Endothelial cell of umbilical vein (primary cell): ENCODE data around the gene GRM7. TPM values are rescaled to one million over a fixed set of nuclear protein-coding genes. Genes with fewer than 3 reads are reported as not detected.
A peak's percentile ranks its signal among the peaks of the same experiment; 100 is the strongest.

ENCODE experiments used
- BruUV-seq: library from RNA; stranded (reverse); fragments of 400-500 nt; replicated peaks from 2 replicates; lab custom pipeline; 2021; lab: Mats Ljungman, UMichigan
- CTCF ChIA-PET: fragments of 300-600, 350-600 bp; sonication (Branson Sonifier 250); formaldehyde crosslinking; loops from one replicate; lab custom pipeline; 2021; ENCODE audit warnings: antibody characterized with exemption, inconsistent platforms; lab: Charles Lee
- POLR2A ChIA-PET: fragments of 300-600, 350-600 bp; sonication (Branson Sonifier 250); formaldehyde crosslinking; loops from one replicate; lab custom pipeline; 2021; ENCODE audit warnings: antibody characterized with exemption, inconsistent platforms; lab: Charles Lee
- DNase-seq: peaks from one replicate; pipeline ENCODE4 v3.0.0-alpha.2; 2011; ENCODE audit warnings: low read depth, low spot score
- FAIRE-seq: peaks from 2 replicates; lab custom pipeline; 2011; peaks lifted over from hg19 to GRCh38; lab: Jason Lieb, UNC
- H2AFZ ChIP-seq: 2 replicates; pipeline ENCODE4 v1.6.0; 2012; ENCODE audit warnings: low read depth, low read length, control low read depth, inconsistent platforms
- H3K27ac ChIP-seq: 2 replicates; pipeline ENCODE4 v1.5.1; 2011; ENCODE audit warnings: low read depth, mild to moderate bottlenecking, control low read depth, low read length, moderate library complexity; ENCODE audit not compliant: insufficient read depth
- H3K27me3 ChIP-seq, 2 experiments: 2 replicates each; pipeline versions ENCODE4 v1.6.0 to v1.6.1; 2011; ENCODE audit warnings: low read length in 2 of 2, mixed read lengths in 1 of 2; ENCODE audit not compliant: control insufficient read depth in 2 of 2, insufficient read depth in 2 of 2
- H3K36me3 ChIP-seq, 2 experiments: 2 replicates in 1 of 2; 3 replicates in 1 of 2; pipeline ENCODE4 v1.5.1; 2011; ENCODE audit warnings: low read length in 2 of 2, mild to moderate bottlenecking in 1 of 2, moderate library complexity in 1 of 2; ENCODE audit not compliant: control insufficient read depth in 2 of 2, insufficient read depth in 2 of 2; ENCODE audit errors: extremely low read depth in 1 of 2
- H3K4me1 ChIP-seq: 3 replicates; pipeline ENCODE4 v1.5.1; 2011; ENCODE audit warnings: mild to moderate bottlenecking, low read length; ENCODE audit not compliant: control insufficient read depth, insufficient read depth; ENCODE audit errors: extremely low read depth
- H3K4me2 ChIP-seq: 2 replicates; pipeline ENCODE4 v1.6.1; 2011; ENCODE audit warnings: low read length, control low read depth, mixed read lengths; ENCODE audit not compliant: insufficient read depth
- H3K4me3 ChIP-seq, 3 experiments: fragments of 200-600 bp in 1 of 3; sonication (generic), shearing (Covaris generic) in 1 of 3; replicated peaks in 1 of 3; 2 replicates each; pipeline ENCODE4 v1.5.1; 2011 to 2016; ENCODE audit warnings: control low read depth in 3 of 3, low read length in 3 of 3, mild to moderate bottlenecking in 2 of 3, inconsistent platforms in 1 of 3, low read depth in 1 of 3, moderate library complexity in 1 of 3; ENCODE audit not compliant: insufficient read depth in 1 of 3
- H3K79me2 ChIP-seq: 2 replicates; pipeline ENCODE4 v1.6.0; 2012; ENCODE audit warnings: low read length, inconsistent platforms; ENCODE audit not compliant: control insufficient read depth, insufficient read depth
- H3K9ac ChIP-seq: replicated peaks from 2 replicates; pipeline ENCODE3; 2011; ENCODE audit warnings: low read length, control low read depth; ENCODE audit not compliant: insufficient read depth; ENCODE audit errors: extremely low read depth
- H3K9me1 ChIP-seq: replicated peaks from 3 replicates; pipeline ENCODE4 v1.6.0; 2011; ENCODE audit warnings: mild to moderate bottlenecking, low read length; ENCODE audit not compliant: control insufficient read depth, insufficient read depth; ENCODE audit errors: extremely low read depth
- H3K9me3 ChIP-seq: replicated peaks from 2 replicates; pipeline ENCODE4 v1.5.1; 2012; ENCODE audit warnings: low read length, inconsistent platforms; ENCODE audit not compliant: control insufficient read depth, insufficient read depth
- H4K20me1 ChIP-seq: replicated peaks from 2 replicates; pipeline ENCODE3; 2011; ENCODE audit warnings: mild to moderate bottlenecking, low read length; ENCODE audit not compliant: control insufficient read depth, insufficient read depth; ENCODE audit errors: extremely low read depth
- EZH2 ChIP-seq: IDR thresholded peaks from 2 replicates; pipeline ENCODE4 v1.6.1; 2012; ENCODE audit warnings: borderline replicate concordance, low read depth, mild to moderate bottlenecking, moderate library complexity, low read length, inconsistent platforms; ENCODE audit not compliant: severe bottlenecking
- FOS ChIP-seq: IDR thresholded peaks from 2 replicates; pipeline ENCODE4 v1.6.1; 2011; ENCODE audit warnings: mild to moderate bottlenecking, low read length, moderate library complexity, borderline replicate concordance; ENCODE audit not compliant: insufficient read depth
- GATA2 ChIP-seq: IDR thresholded peaks from 2 replicates; pipeline ENCODE4 v1.7.0; 2011; ENCODE audit warnings: low read depth, mild to moderate bottlenecking, moderate library complexity, mixed read lengths, low read length; ENCODE audit not compliant: insufficient read length, insufficient read depth
- JUN ChIP-seq: IDR thresholded peaks from 2 replicates; pipeline ENCODE4 v1.6.1; 2011; ENCODE audit warnings: borderline replicate concordance, low read depth; ENCODE audit not compliant: insufficient read length, insufficient read depth
- MYC ChIP-seq: IDR thresholded peaks from one replicate; pipeline ENCODE4 v1.6.1; 2011; ENCODE audit warnings: mild to moderate bottlenecking, low read depth, low read length
- POLR2A ChIP-seq: IDR thresholded peaks from 2 replicates; pipeline ENCODE4 v1.6.1; 2012; ENCODE audit warnings: low read depth, mild to moderate bottlenecking, control low read depth, low read length
- POLR2AphosphoS5 ChIP-seq: IDR thresholded peaks from 2 replicates; pipeline ENCODE4 v1.6.1; 2012; ENCODE audit warnings: low read depth, mild to moderate bottlenecking, control low read depth, low read length, moderate library complexity; ENCODE audit not compliant: insufficient read depth
- dilution Hi-C: fragments of 300-500 bp; cut with MboI; formaldehyde crosslinking; loops from one replicate; pipeline ENCODE4 v1.15.0; 2019; ENCODE audit warnings: low sequenced_read_pairs; ENCODE audit not compliant: extremely low pct_ligation_motif_present
- intact Hi-C: fragments of 100-400 bp; cut with micrococcal nuclease; formaldehyde crosslinking; loops from one replicate; pipeline ENCODE4 v1.10.0; 2022
- polyA plus RNA-seq, 4 experiments: library from polyadenylated mRNA; depleted of rRNA in 3 of 4; stranded (reverse) in 3 of 4; unstranded in 1 of 4; fragments of >200 nt; gene quantifications; 2 replicates each; pipeline versions ENCODE4 v1.2.1 to v1.2.3, GENCODE V29; 2011 to 2012; ENCODE audit warnings: missing spikeins in 1 of 4
- total RNA-seq: library from RNA; stranded (reverse); gene quantifications from 2 replicates; pipeline ENCODE4 v1.2.3, GENCODE V29; 2021
- TF ChIP-seq, protein P1 (sequence below): IDR thresholded peaks from 2 replicates; pipeline ENCODE4 v1.6.1; 2011; ENCODE audit not compliant: insufficient read depth, insufficient read length
- TF ChIP-seq, protein P2 (sequence below), 2 donors: IDR thresholded peaks; 1 replicate in 1 of 2; 2 replicates in 1 of 2; pipeline ENCODE4 v1.5.1; 2011; ENCODE audit warnings: low read length in 2 of 2, mild to moderate bottlenecking in 2 of 2, moderate library complexity in 2 of 2, control low read depth in 1 of 2, inconsistent platforms in 1 of 2, low read depth in 1 of 2; ENCODE audit not compliant: insufficient read depth in 1 of 2; ENCODE audit errors: extremely low read depth in 1 of 2

GRM7 gene
- total and polyA plus RNA-seq, 2 donors (not counting 3 experiments of a cell fraction or from before 2014, with no cell fraction given) = 0.12 TPM; not detected in 1

DNA sequence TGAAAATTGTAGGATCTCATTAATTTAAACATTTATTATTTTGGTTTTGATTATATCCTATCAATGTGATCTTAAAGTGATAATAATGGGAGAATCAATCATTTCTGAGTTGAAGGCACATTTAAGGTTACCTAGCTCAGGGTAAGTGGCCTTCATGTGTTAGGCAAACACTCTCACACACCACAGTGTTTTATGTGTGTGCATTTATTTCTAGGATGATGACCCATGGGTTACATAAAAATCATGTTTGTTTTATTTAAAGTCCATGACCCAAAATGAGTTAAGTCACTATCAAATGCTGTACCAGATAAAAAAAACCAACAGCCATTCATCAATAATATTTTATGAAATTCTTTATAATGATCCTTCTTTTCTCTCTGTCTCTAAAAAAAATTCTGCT, 520.8 kb downstream of the GRM7 start:
- no peaks in the 10 kb centered on the region for H4K20me1 ChIP-seq
- FAIRE-seq (peak; percentile 46), DNase-seq (no peak)
- H3K9ac ChIP-seq = no peak overlapping the region
- dilution Hi-C loops (no loop called here), intact Hi-C loops (loop anchor here (1.0 to 5.0 kb wide), 7 partner anchors 66 to 496 kb away; no protein-coding TSS in a partner anchor)
- H3K9me3 ChIP-seq = no peaks in the 10 kb centered on the region
- no peak overlapping the region for H3K4me2 ChIP-seq
- H3K79me2 ChIP-seq = no peaks in the 10 kb centered on the region
- BruUV-seq = no TSS peak
- H3K4me1 ChIP-seq = peaks cover 18% of the 10 kb centered on the region
- no peaks in the 10 kb centered on the region for H3K9me1 ChIP-seq
- H3K36me3 ChIP-seq = no peaks in the 10 kb centered on the region
- POLR2A ChIA-PET = interaction anchor here (0.5 to 0.6 kb wide), 2 partner anchors 35 to 54 kb away, joined by 3 to 4 read pairs; no protein-coding TSS in a partner anchor
- no peak overlapping the region for H3K27ac ChIP-seq
- H3K27me3 ChIP-seq = no peaks in the 10 kb centered on the region
- TF ChIP-seq GATA2 (no peak), EZH2 (no peak), POLR2AphosphoS5 (no peak), MYC (no peak), POLR2A (no peak), JUN (no peak), FOS (no peak)
- TF ChIP-seq, protein P1, sequence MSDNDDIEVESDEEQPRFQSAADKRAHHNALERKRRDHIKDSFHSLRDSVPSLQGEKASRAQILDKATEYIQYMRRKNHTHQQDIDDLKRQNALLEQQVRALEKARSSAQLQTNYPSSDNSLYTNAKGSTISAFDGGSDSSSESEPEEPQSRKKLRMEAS = no peak
- TF ChIP-seq, protein P2, sequence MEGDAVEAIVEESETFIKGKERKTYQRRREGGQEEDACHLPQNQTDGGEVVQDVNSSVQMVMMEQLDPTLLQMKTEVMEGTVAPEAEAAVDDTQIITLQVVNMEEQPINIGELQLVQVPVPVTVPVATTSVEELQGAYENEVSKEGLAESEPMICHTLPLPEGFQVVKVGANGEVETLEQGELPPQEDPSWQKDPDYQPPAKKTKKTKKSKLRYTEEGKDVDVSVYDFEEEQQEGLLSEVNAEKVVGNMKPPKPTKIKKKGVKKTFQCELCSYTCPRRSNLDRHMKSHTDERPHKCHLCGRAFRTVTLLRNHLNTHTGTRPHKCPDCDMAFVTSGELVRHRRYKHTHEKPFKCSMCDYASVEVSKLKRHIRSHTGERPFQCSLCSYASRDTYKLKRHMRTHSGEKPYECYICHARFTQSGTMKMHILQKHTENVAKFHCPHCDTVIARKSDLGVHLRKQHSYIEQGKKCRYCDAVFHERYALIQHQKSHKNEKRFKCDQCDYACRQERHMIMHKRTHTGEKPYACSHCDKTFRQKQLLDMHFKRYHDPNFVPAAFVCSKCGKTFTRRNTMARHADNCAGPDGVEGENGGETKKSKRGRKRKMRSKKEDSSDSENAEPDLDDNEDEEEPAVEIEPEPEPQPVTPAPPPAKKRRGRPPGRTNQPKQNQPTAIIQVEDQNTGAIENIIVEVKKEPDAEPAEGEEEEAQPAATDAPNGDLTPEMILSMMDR (IDR thresholded peaks at IDR 0.05; ENCODE audit: extremely low read depth in 1 of 2, insufficient read depth in 1 of 2, low read depth in 1 of 2, low read length in 2 of 2) = no peak
- CTCF ChIA-PET = interaction anchor here (0.7 to 1.5 kb wide), 6 partner anchors 9 to 729 kb away, joined by 3 to 5 read pairs (median 4); no protein-coding TSS in a partner anchor
- H3K4me3 ChIP-seq = no peak overlapping the region
- no peak overlapping the region for H2AFZ ChIP-seq
